Measurements from ENCODE around the gene MROH8.
"Not testable (repeated sequence)": the region's sequence is repeated elsewhere in the genome, so short reads cannot be mapped to it uniquely, and the experiment has no call there.

Gene MROH8

DNA sequence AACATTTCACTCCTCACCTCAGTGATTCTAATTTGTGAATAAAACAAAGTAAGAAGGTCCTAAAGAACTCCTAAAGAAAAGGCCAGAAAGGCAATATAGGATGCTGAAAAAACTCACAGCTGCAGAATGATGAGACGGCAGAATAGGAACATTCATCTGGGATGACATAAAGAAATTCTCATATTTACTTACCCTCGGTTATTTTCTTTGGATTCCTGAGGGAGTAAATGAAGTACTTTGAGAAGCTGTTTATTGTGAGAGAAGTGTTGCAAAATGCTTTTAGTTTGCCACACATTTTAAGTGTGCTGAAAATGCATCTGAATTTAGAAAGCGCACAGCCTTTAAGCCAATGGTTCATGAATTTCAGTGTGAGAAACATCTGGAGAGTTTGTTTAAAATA is 47.9 kb downstream of the MROH8 start:
- no peak overlapping the region for H3K4me3 ChIP-seq (ENCODE audit: low read depth, low read length, poor library complexity, severe bottlenecking)
- no peaks in the 10 kb centered on the region for H3K9me3 ChIP-seq (ENCODE audit: low read length)
- H3K27me3 ChIP-seq (ENCODE audit: insufficient read depth, low read length), result no peaks in the 10 kb centered on the region
- H3K4me1 ChIP-seq (ENCODE audit: insufficient read depth, low read length, severe bottlenecking), result no peaks in the 10 kb centered on the region
- H3K36me3 ChIP-seq (ENCODE audit: insufficient read depth, low read length), result no peaks in the 10 kb centered on the region
- no peak overlapping the region for H3K4me2 ChIP-seq (ENCODE audit: low read length)
- no peaks in the 10 kb centered on the region for H3K9me2 ChIP-seq (ENCODE audit: low read depth, low read length)
- H4K20me1 ChIP-seq (ENCODE audit: insufficient read depth, low read length), result no peaks in the 10 kb centered on the region
- H3K9ac ChIP-seq (ENCODE audit: low read length), result no peak overlapping the region
- no peak overlapping the region for H3K27ac ChIP-seq (ENCODE audit: low read depth, low read length, poor library complexity, severe bottlenecking)
- no peak for TF ChIP-seq EZH2 (IDR thresholded peaks at IDR 0.05; ENCODE audit: borderline replicate concordance, low read length)
- no peak for TF ChIP-seq CTCF (IDR thresholded peaks at IDR 0.05; ENCODE audit: low read length)
- no peaks in the 10 kb centered on the region for H3F3A ChIP-seq (ENCODE audit: insufficient read depth, low read length)
- H3K79me2 ChIP-seq (ENCODE audit: insufficient read depth, low read length), result no peaks in the 10 kb centered on the region
- no peak overlapping the region for H2AFZ ChIP-seq (ENCODE audit: low read length)

DNA sequence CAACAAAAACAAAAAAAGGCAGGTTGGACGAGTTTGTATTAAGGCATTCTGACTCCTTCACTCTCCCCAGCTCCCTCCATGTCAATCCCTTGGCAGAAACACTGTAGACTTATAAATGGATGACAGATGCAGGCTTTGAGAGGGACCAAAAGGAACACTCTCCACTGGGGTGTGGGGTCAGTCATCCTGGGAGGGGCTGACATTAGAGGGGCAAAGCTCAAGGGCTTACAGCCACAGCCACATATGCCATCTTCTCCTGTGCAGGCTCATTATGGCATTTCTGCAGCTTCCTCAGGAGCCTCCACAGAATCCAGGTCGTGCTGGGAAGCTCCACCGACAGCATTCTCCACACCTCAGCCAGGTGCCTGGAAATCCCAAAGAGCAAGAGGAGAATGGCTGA is 50.5 kb downstream of the MROH8 start:
- no peak overlapping the region for H3K4me3 ChIP-seq (ENCODE audit: low read depth, low read length, poor library complexity, severe bottlenecking)
- no peak overlapping the region for H3K9ac ChIP-seq (ENCODE audit: low read length)
- 0 out of 2 replicates have a peak, but pooled peaks cover 2% of the 10 kb centered on the region for H3K9me3 ChIP-seq (ENCODE audit: low read length)
- no peaks in the 10 kb centered on the region for H3K79me2 ChIP-seq (ENCODE audit: insufficient read depth, low read length)
- H3K4me1 ChIP-seq (ENCODE audit: insufficient read depth, low read length, severe bottlenecking), result no peaks in the 10 kb centered on the region
- H3F3A ChIP-seq (ENCODE audit: insufficient read depth, low read length), result no peaks in the 10 kb centered on the region
- no peak for TF ChIP-seq EZH2 (IDR thresholded peaks at IDR 0.05; ENCODE audit: borderline replicate concordance, low read length)
- no peak for TF ChIP-seq CTCF (IDR thresholded peaks at IDR 0.05; ENCODE audit: low read length)
- H3K36me3 ChIP-seq (ENCODE audit: insufficient read depth, low read length), result no peaks in the 10 kb centered on the region
- H2AFZ ChIP-seq (ENCODE audit: low read length), result no peak overlapping the region
- no peaks in the 10 kb centered on the region for H4K20me1 ChIP-seq (ENCODE audit: insufficient read depth, low read length)
- no peak overlapping the region for H3K27ac ChIP-seq (ENCODE audit: low read depth, low read length, poor library complexity, severe bottlenecking)
- no peaks in the 10 kb centered on the region for H3K9me2 ChIP-seq (ENCODE audit: low read depth, low read length)
- H3K27me3 ChIP-seq (ENCODE audit: insufficient read depth, low read length), result no peaks in the 10 kb centered on the region
- H3K4me2 ChIP-seq (ENCODE audit: low read length), result no peak overlapping the region

DNA sequence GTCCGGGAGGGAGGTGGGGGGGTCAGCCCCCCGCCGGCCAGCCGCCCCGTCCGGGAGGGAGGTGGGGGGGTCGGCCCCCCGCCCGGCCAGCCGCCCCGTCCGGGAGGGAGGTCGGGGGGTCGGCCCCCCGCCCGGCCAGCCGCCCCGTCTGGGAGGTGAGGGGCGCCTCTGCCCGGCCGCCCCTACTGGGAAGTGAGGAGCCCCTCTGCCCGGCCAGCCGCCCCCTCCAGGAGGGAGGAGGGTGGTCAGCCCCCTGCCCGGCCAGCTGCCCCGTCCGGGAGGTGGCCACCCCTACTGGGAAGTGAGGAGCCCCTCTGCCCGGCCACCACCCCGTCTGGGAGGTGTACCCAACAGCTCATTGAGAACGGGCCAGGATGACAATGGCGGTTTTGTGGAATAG is 53.1 kb downstream of the MROH8 start:
- not testable (repeated sequence) for H3K27me3 ChIP-seq (ENCODE audit: insufficient read depth, low read length); H3K4me2 ChIP-seq (ENCODE audit: low read length); H2AFZ ChIP-seq (ENCODE audit: low read length); H3K4me1 ChIP-seq (ENCODE audit: insufficient read depth, low read length, severe bottlenecking); H3K4me3 ChIP-seq (ENCODE audit: low read depth, low read length, poor library complexity, severe bottlenecking); H3K9ac ChIP-seq (ENCODE audit: low read length); H4K20me1 ChIP-seq (ENCODE audit: insufficient read depth, low read length); H3K9me3 ChIP-seq (ENCODE audit: low read length); H3F3A ChIP-seq (ENCODE audit: insufficient read depth, low read length); H3K36me3 ChIP-seq (ENCODE audit: insufficient read depth, low read length); H3K27ac ChIP-seq (ENCODE audit: low read depth, low read length, poor library complexity, severe bottlenecking); H3K9me2 ChIP-seq (ENCODE audit: low read depth, low read length); H3K79me2 ChIP-seq (ENCODE audit: insufficient read depth, low read length)

DNA sequence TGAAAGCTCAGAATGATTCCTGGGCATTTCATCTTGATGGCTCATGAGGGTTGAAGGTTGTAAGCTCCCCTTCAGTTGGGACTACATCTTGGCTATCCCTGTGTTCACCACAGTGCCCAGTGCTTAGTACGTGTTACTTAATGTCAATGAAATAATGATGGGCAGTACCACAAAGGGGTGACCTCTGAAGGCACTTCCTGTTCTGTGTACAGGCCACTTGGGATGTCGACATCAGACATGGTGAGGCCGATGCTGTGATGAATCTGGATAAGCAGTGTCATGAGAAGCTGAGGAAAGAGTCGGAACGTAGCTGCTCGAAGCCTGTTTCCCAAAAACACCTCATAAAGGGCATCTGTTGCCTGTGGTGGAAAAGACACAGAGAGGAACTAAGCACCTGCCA is 55.9 kb downstream of the MROH8 start:
- H3K9ac ChIP-seq (ENCODE audit: low read length), result no peak overlapping the region
- H3K27me3 ChIP-seq (ENCODE audit: insufficient read depth, low read length), result no peaks in the 10 kb centered on the region
- no peak for TF ChIP-seq CTCF (IDR thresholded peaks at IDR 0.05; ENCODE audit: low read length)
- TF ChIP-seq EZH2 (IDR thresholded peaks at IDR 0.05; ENCODE audit: borderline replicate concordance, low read length), result no peak
- H3K9me3 ChIP-seq (ENCODE audit: low read length), result 0 out of 2 replicates have a peak, but pooled peaks cover 2% of the 10 kb centered on the region
- H3K4me1 ChIP-seq (ENCODE audit: insufficient read depth, low read length, severe bottlenecking), result no peaks in the 10 kb centered on the region
- no peaks in the 10 kb centered on the region for H3K36me3 ChIP-seq (ENCODE audit: insufficient read depth, low read length)
- no peak overlapping the region for H2AFZ ChIP-seq (ENCODE audit: low read length)
- H3K4me3 ChIP-seq (ENCODE audit: low read depth, low read length, poor library complexity, severe bottlenecking), result no peak overlapping the region
- no peaks in the 10 kb centered on the region for H3K79me2 ChIP-seq (ENCODE audit: insufficient read depth, low read length)
- H4K20me1 ChIP-seq (ENCODE audit: insufficient read depth, low read length), result no peaks in the 10 kb centered on the region
- H3K4me2 ChIP-seq (ENCODE audit: low read length), result no peak overlapping the region
- H3K27ac ChIP-seq (ENCODE audit: low read depth, low read length, poor library complexity, severe bottlenecking), result no peak overlapping the region
- H3F3A ChIP-seq (ENCODE audit: insufficient read depth, low read length), result no peaks in the 10 kb centered on the region
- no peaks in the 10 kb centered on the region for H3K9me2 ChIP-seq (ENCODE audit: low read depth, low read length)

Data from OCI-LY1 (cell line).